Measurements from ENCODE around the gene HPD. TPM values are rescaled to one million over a fixed set of nuclear protein-coding genes. Genes with fewer than 3 reads are reported as not detected.
A peak's percentile ranks its signal among the peaks of the same experiment; 100 is the strongest.

The HPD gene
- 0.18 TPM in 1 of 2 replicates, not detected in the other for total RNA-seq (2012; rRNA removed)
- polyA plus RNA-seq (2012; rRNA removed): 0.14 and 0.15 TPM in 2 replicates
- 0.08 and 0.13 TPM in 2 replicates for polyA plus RNA-seq (2012; cell fraction: cytosol; rRNA removed)
- 0.38 and 0.45 TPM in 2 replicates for polyA plus RNA-seq (2012; cell fraction: nucleus; rRNA removed; ENCODE audit: low replicate concordance)
- percentile 4 among the genes with signal in this experiment for Bru-seq, nascent RNA
- percentile 11 among the genes with signal in this experiment for BruChase-seq, experiment 1, labeled RNA remaining after a 6-hour chase
- not detected for BruChase-seq, experiment 2, labeled RNA remaining after a 2-hour chase
- long read RNA-seq: 0 reads

DNA sequence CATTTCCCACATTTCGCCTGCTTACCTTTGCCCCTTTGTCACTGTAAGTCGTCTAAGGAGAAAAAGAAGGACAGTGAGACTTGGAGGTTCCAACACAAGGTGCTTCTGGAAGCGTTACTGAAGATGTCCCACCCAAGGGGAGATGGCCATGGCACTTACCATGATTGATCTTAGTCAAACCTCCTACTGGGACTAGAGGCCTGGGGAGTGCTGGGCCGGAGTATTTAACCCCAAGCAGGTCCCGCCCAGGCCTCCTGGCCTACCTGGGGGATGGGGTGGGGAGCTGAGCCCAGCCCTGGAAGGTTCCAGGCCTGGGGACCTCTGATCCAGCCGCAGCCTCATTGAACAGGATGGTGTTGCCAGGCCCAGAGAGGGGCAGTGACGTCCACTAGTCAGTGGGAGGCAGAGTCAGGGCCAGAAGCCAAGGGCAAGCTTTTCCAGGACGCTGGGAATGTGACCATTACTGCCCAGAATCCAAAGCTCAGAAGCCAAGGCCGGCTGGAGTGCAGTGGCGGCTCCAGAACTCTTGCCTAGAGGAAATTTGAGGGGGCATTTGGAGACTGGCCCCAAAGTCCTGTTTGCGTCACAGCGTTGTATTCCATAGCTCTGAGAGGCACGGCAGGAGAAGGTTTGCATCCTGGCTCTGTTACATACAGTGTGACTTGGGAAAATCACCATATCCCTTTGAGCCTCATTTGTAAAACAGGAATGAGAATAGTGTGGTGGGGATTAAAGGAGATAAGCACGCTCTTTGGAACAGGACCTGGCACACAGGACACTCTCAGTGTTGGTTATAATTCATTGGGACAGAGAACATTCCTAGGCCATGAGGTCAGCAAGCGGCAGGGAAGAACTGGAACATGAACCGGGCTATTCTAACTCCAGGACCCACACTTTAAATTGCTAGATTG, at the start of gene HPD:
Gene HPD, minus strand, starts transcription at position 198 of the 911 bp plus-strand sequence. Its CDS starts 36 bp downstream, at position 162.
- Histone ChIP-seq H2BK5ac (ENCODE audit: low read depth, low read length, poor library complexity, severe bottlenecking) (peak within 1 kb of the TSS; percentile 17), H2BK20ac (ENCODE audit: low read depth, low read length) (peak within 1 kb of the TSS; percentile 59; the same call in 1 of the 2 replicates), H4K8ac (ENCODE audit: low read depth in 2 of 2, low read length in 2 of 2) (peak within 1 kb of the TSS in 1 of 2 experiments; percentile 54; a peak in 2 of 4 replicates), H3K4me2 (ENCODE audit: low read depth, low read length) (peak within 1 kb of the TSS; percentile 53; the same call in 1 of the 2 replicates), H3K4me1 (ENCODE audit: control insufficient read depth, insufficient read depth, low read length) (peaks cover 19% of the 10 kb centered on the region), H3K79me1 (ENCODE audit: low read depth in 1 of 2, low read length in 2 of 2) (peaks cover 0 to 4% of the 10 kb centered on the region in 2 experiments; a peak in 1 of 4 replicates), H3K9me1 (ENCODE audit: insufficient read depth, low read length) (peaks cover 14% of the 10 kb centered on the region), H2BK120ac (ENCODE audit: low read depth, low read length) (peak within 1 kb of the TSS; percentile 60), H2AFZ (replicated peaks; ENCODE audit: low read length, poor library complexity) (peak within 1 kb of the TSS; percentile 65), H3K23ac (ENCODE audit: low read depth, low read length) (peak within 1 kb of the TSS; percentile 61; the same call in 1 of the 2 replicates), H3K18ac (ENCODE audit: low read depth, low read length) (peak within 1 kb of the TSS; percentile 11; the same call in 1 of the 2 replicates), H4K20me1 (ENCODE audit: insufficient read depth, low read length) (no peaks in the 10 kb centered on the region), H3K36me3 (ENCODE audit: control insufficient read depth, insufficient read depth, low read length) (no peaks in the 10 kb centered on the region), H3K27me3 (ENCODE audit: control insufficient read depth, insufficient read depth, low read length) (no peaks in the 10 kb centered on the region; the same call in 1 of the 2 replicates), H3K9ac (ENCODE audit: low read depth, low read length) (no peak within 1 kb of the TSS), H3K4me3 (ENCODE audit: insufficient read depth, low read depth, low read length) (no peak within 1 kb of the TSS), H3K4ac (ENCODE audit: low read depth, low read length) (peak within 1 kb of the TSS; percentile 77), H3K27ac (ENCODE audit: insufficient read depth, low read length) (peak within 1 kb of the TSS; percentile 22; the same call in 1 of the 2 replicates), H2BK15ac (ENCODE audit: low read depth, low read length) (no peak within 1 kb of the TSS; the same call in 2 of the 3 replicates), H2AK9ac (replicated peaks; ENCODE audit: low read depth, low read length, poor library complexity) (peak within 1 kb of the TSS; percentile 83), H3K9me3 (ENCODE audit: control insufficient read depth, insufficient read depth, low read length) (no peaks in the 10 kb centered on the region), H4K91ac (ENCODE audit: insufficient read depth, low read depth, low read length) (peak within 1 kb of the TSS; percentile 27; the same call in 1 of the 2 replicates), H2AK5ac (ENCODE audit: low read depth, low read length) (peak within 1 kb of the TSS; percentile 47; the same call in 1 of the 2 replicates), H3K14ac (replicated peaks; ENCODE audit: low read depth, low read length) (peak within 1 kb of the TSS; percentile 80; the same call in 1 of the 2 replicates), H4K5ac (ENCODE audit: low read depth, low read length) (no peak within 1 kb of the TSS), H3K56ac (ENCODE audit: extremely low read depth, insufficient read depth, low read length) (no peak within 1 kb of the TSS)
- ChIA-PET POLR2A (ENCODE audit: unreplicated experiment) (no interaction called here), CTCF (interaction anchor here (1.4 kb wide), 1 partner anchor 14 kb away, joined by 4 read pairs; no protein-coding TSS in a partner anchor)
- dilution Hi-C loops (cut with HindIII; ENCODE audit: low sequenced_read_pairs, unreplicated experiment) (no loop called here), in situ Hi-C loops (cut with MboI; ENCODE audit: low sequenced_read_pairs) (no loop called here), intact Hi-C loops (cut with micrococcal nuclease) (no loop called here)
- DNase-seq (peak; percentile 76), ATAC-seq (ENCODE audit: low read depth) (peak; percentile 84)
- BruUV-seq (replicated peaks): no TSS peak
- WGBS, 2 experiments (ENCODE audit: extremely low coverage in 2 of 2, insufficient read length in 1 of 2): 43% methylated on average over 3 of the region's 16 CpGs; no CpG with 5 or more reads in 1 of the 2 experiments
- TF ChIP-seq FOS (IDR thresholded peaks at IDR 0.05; ENCODE audit: low read depth, low read length) (peak; percentile 44), CHD1 (IDR thresholded peaks at IDR 0.05; ENCODE audit: low read depth, low read length) (no peak), POLR2A (IDR thresholded peaks at IDR 0.05; ENCODE audit: low read depth, low read length) (no peak), MXI1 (IDR thresholded peaks at IDR 0.05; ENCODE audit: borderline replicate concordance, low read depth, low read length) (no peak), CEBPB (IDR thresholded peaks at IDR 0.05; ENCODE audit: low read depth, low read length) (0 out of 2 replicates have a peak, but pooled peaks have one; percentile 24), RFX5 (IDR thresholded peaks at IDR 0.05; ENCODE audit: low read depth, low read length) (no peak), BHLHE40 (IDR thresholded peaks at IDR 0.05; ENCODE audit: low read depth, low read length) (no peak), RAD21 (IDR thresholded peaks at IDR 0.05; ENCODE audit: low read length) (no peak), NFE2L2 (IDR thresholded peaks at IDR 0.05; ENCODE audit: low read depth, low read length) (no peak), MAZ (IDR thresholded peaks at IDR 0.05; ENCODE audit: borderline replicate concordance, low read depth, low read length) (no peak), RCOR1 (IDR thresholded peaks at IDR 0.05; ENCODE audit: insufficient replicate concordance, low read length) (no peak)
- TF ChIP-seq, protein P1, sequence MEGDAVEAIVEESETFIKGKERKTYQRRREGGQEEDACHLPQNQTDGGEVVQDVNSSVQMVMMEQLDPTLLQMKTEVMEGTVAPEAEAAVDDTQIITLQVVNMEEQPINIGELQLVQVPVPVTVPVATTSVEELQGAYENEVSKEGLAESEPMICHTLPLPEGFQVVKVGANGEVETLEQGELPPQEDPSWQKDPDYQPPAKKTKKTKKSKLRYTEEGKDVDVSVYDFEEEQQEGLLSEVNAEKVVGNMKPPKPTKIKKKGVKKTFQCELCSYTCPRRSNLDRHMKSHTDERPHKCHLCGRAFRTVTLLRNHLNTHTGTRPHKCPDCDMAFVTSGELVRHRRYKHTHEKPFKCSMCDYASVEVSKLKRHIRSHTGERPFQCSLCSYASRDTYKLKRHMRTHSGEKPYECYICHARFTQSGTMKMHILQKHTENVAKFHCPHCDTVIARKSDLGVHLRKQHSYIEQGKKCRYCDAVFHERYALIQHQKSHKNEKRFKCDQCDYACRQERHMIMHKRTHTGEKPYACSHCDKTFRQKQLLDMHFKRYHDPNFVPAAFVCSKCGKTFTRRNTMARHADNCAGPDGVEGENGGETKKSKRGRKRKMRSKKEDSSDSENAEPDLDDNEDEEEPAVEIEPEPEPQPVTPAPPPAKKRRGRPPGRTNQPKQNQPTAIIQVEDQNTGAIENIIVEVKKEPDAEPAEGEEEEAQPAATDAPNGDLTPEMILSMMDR (conservative IDR thresholded peaks at IDR 0.05; ENCODE audit: low read depth, low read length): no peak
- TF ChIP-seq, protein P2, sequence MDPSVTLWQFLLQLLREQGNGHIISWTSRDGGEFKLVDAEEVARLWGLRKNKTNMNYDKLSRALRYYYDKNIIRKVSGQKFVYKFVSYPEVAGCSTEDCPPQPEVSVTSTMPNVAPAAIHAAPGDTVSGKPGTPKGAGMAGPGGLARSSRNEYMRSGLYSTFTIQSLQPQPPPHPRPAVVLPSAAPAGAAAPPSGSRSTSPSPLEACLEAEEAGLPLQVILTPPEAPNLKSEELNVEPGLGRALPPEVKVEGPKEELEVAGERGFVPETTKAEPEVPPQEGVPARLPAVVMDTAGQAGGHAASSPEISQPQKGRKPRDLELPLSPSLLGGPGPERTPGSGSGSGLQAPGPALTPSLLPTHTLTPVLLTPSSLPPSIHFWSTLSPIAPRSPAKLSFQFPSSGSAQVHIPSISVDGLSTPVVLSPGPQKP (IDR thresholded peaks at IDR 0.05; ENCODE audit: borderline replicate concordance, low read depth, low read length): no peak
